ENCODE measurements around the gene SEL1L3.
"Not testable (repeated sequence)": the region's sequence is repeated elsewhere in the genome, so short reads cannot be mapped to it uniquely, and the experiment has no call there.

The SEL1L3 gene

GRCh38 chr4:25862411-25863346 is at the start of gene SEL1L3:
Gene SEL1L3, minus strand, starts transcription at chr4:25862988. Its CDS starts 152 bp downstream, at chr4:25862836.
- Histone ChIP-seq H3K4me3 (ENCODE audit: low read depth in 1 of 5, low read length in 5 of 5) (peak within 1 kb of the TSS; percentile 49 to 69 (median 64)), H3K4me1 (ENCODE audit: control insufficient read depth in 5 of 5, insufficient read depth in 5 of 5, low read length in 5 of 5) (peaks cover 2 to 45% (median 28%) of the 10 kb centered on the region in 5 donors), H3K36me3 (ENCODE audit: control insufficient read depth in 5 of 5, insufficient read depth in 5 of 5, low read length in 5 of 5) (no peaks in the 10 kb centered on the region), H3K9me3 (ENCODE audit: control insufficient read depth in 5 of 5, low read length in 5 of 5) (no peaks in the 10 kb centered on the region), H3K27ac (ENCODE audit: low read depth, low read length) (peak within 1 kb of the TSS; percentile 54), H3K9ac (ENCODE audit: low read length in 5 of 5) (peak within 1 kb of the TSS in 4 of 5 donors; percentile 19 to 74 (median 46)), H3K27me3 (ENCODE audit: control insufficient read depth in 5 of 5, insufficient read depth in 4 of 5, low read length in 5 of 5) (peaks cover 0 to 4% (median 0%) of the 10 kb centered on the region in 5 donors)

DNA sequence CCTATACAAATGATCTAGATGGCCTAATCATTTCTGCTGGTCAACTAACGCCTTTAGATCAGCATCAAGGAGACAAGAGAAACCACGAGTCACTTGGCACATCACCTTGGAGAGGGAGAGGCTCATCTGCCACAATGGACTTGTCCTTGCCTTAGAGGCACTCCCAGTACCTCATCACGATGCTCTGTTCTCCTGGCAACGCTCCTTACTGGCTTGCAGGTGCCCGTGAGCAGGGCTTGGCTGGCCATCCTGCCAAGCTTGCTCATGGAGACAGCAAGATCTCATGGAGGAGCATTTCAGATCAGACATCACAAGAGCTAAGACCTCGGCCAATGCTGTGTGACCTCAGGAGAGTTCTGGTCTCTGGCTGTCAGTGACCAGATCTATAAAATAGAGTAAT is 48.6 kb upstream of the SEL1L3 start:
- Histone ChIP-seq H3K4me1 (ENCODE audit: control insufficient read depth in 5 of 5, insufficient read depth in 5 of 5, low read length in 5 of 5) (peaks cover 4 to 27% (median 23%) of the 10 kb centered on the region in 5 donors), H3K4me3 (ENCODE audit: low read depth in 1 of 5, low read length in 5 of 5) (no peak overlapping the region), H3K27me3 (ENCODE audit: control insufficient read depth in 5 of 5, insufficient read depth in 4 of 5, low read length in 5 of 5) (peaks cover 0 to 2% (median 0%) of the 10 kb centered on the region in 5 donors), H3K9ac (ENCODE audit: low read length in 5 of 5) (no peak overlapping the region), H3K27ac (ENCODE audit: low read depth, low read length) (no peak overlapping the region), H3K9me3 (ENCODE audit: control insufficient read depth in 5 of 5, low read length in 5 of 5) (no peaks in the 10 kb centered on the region), H3K36me3 (ENCODE audit: control insufficient read depth in 5 of 5, insufficient read depth in 5 of 5, low read length in 5 of 5) (no peaks in the 10 kb centered on the region)

- Histone ChIP-seq H3K27ac (ENCODE audit: low read depth, low read length) (no peak overlapping the region), H3K4me1 (ENCODE audit: control insufficient read depth in 5 of 5, insufficient read depth in 5 of 5, low read length in 5 of 5) (peaks cover 0 to 6% (median 6%) of the 10 kb centered on the region in 5 donors), H3K4me3 (ENCODE audit: low read depth in 1 of 5, low read length in 5 of 5) (no peak overlapping the region), H3K9me3 (ENCODE audit: control insufficient read depth in 5 of 5, low read length in 5 of 5) (no peaks in the 10 kb centered on the region), H3K36me3 (ENCODE audit: control insufficient read depth in 5 of 5, insufficient read depth in 5 of 5, low read length in 5 of 5) (no peaks in the 10 kb centered on the region), H3K9ac (ENCODE audit: low read length in 5 of 5) (no peak overlapping the region), H3K27me3 (ENCODE audit: control insufficient read depth in 5 of 5, insufficient read depth in 4 of 5, low read length in 5 of 5) (peaks cover 0 to 2% (median 0%) of the 10 kb centered on the region in 5 donors)
Observed at GRCh38 chr4:25908491-25908901, 45.7 kb upstream of the SEL1L3 start.

DNA sequence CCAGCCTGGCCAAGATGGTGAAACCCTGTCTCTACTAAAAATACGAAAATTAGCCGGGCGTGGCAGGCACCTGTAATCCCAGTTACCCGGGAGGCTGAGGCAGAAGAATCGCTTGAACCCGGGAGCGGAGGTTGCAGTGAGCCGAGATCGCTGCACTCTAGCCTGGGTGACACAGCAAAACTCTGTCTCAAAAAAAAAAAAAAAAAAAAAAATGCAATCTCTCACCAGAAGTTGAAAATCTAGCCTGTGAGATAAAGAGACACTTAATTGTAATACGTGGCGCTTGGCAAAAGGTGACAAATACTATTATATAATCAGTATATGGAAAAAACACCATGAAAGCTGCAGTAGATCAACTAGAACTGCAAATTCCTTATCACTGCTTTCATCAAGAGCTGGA is 43.3 kb upstream of the SEL1L3 start:
- not testable (repeated sequence) for H3K9me3 ChIP-seq (ENCODE audit: control insufficient read depth in 5 of 5, low read length in 5 of 5); H3K9ac ChIP-seq (ENCODE audit: low read length in 5 of 5); H3K27me3 ChIP-seq (ENCODE audit: control insufficient read depth in 5 of 5, insufficient read depth in 4 of 5, low read length in 5 of 5); H3K36me3 ChIP-seq (ENCODE audit: control insufficient read depth in 5 of 5, insufficient read depth in 5 of 5, low read length in 5 of 5); H3K27ac ChIP-seq (ENCODE audit: low read depth, low read length); H3K4me1 ChIP-seq (ENCODE audit: control insufficient read depth in 5 of 5, insufficient read depth in 5 of 5, low read length in 5 of 5); H3K4me3 ChIP-seq (ENCODE audit: low read depth in 1 of 5, low read length in 5 of 5)

- Histone ChIP-seq H3K4me1 (ENCODE audit: control insufficient read depth in 5 of 5, insufficient read depth in 5 of 5, low read length in 5 of 5) (no peaks in the 10 kb centered on the region), H3K27me3 (ENCODE audit: control insufficient read depth in 5 of 5, insufficient read depth in 4 of 5, low read length in 5 of 5) (peaks cover 0 to 2% (median 0%) of the 10 kb centered on the region in 5 donors), H3K36me3 (ENCODE audit: control insufficient read depth in 5 of 5, insufficient read depth in 5 of 5, low read length in 5 of 5) (no peaks in the 10 kb centered on the region), H3K9ac (ENCODE audit: low read length in 5 of 5) (no peak overlapping the region), H3K9me3 (ENCODE audit: control insufficient read depth in 5 of 5, low read length in 5 of 5) (no peaks in the 10 kb centered on the region), H3K27ac (ENCODE audit: low read depth, low read length) (no peak overlapping the region), H3K4me3 (ENCODE audit: low read depth in 1 of 5, low read length in 5 of 5) (no peak overlapping the region)
Observed at GRCh38 chr4:25905371-25905770, 42.6 kb upstream of the SEL1L3 start.

DNA sequence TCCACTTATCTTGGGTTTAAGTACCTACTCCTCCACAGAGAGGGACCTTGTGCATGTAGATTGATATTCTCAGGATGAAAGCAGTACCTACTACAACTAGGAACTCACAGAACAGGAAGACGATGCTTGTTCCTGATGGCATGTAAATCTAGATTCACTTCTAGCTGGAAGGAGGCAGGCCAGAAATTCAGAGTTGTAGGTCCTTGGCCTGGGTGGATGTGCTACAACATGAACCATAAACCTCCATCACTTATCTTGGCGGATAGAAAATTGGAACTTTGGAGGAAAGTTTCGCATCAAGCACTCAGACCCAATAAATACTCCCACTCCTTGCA is 41.9 kb upstream of the SEL1L3 start:
- no peaks in the 10 kb centered on the region for H3K9me3 ChIP-seq (ENCODE audit: control insufficient read depth in 5 of 5, low read length in 5 of 5)
- no peaks in the 10 kb centered on the region for H3K36me3 ChIP-seq (ENCODE audit: control insufficient read depth in 5 of 5, insufficient read depth in 5 of 5, low read length in 5 of 5)
- H3K27me3 ChIP-seq (ENCODE audit: control insufficient read depth in 5 of 5, insufficient read depth in 4 of 5, low read length in 5 of 5) = peaks cover 0 to 2% (median 0%) of the 10 kb centered on the region in 5 donors
- no peak overlapping the region for H3K9ac ChIP-seq (ENCODE audit: low read length in 5 of 5)
- no peaks in the 10 kb centered on the region for H3K4me1 ChIP-seq (ENCODE audit: control insufficient read depth in 5 of 5, insufficient read depth in 5 of 5, low read length in 5 of 5)
- H3K27ac ChIP-seq (ENCODE audit: low read depth, low read length) = no peak overlapping the region
- H3K4me3 ChIP-seq (ENCODE audit: low read depth in 1 of 5, low read length in 5 of 5) = no peak overlapping the region

GRCh38 chr4:25903900-25904747 is 41.3 kb upstream of the SEL1L3 start:
- no peak overlapping the region for H3K27ac ChIP-seq (ENCODE audit: low read depth, low read length)
- H3K4me1 ChIP-seq (ENCODE audit: control insufficient read depth in 5 of 5, insufficient read depth in 5 of 5, low read length in 5 of 5) = no peaks in the 10 kb centered on the region
- H3K4me3 ChIP-seq (ENCODE audit: low read depth in 1 of 5, low read length in 5 of 5) = no peak overlapping the region
- H3K36me3 ChIP-seq (ENCODE audit: control insufficient read depth in 5 of 5, insufficient read depth in 5 of 5, low read length in 5 of 5) = no peaks in the 10 kb centered on the region
- no peak overlapping the region for H3K9ac ChIP-seq (ENCODE audit: low read length in 5 of 5)
- H3K27me3 ChIP-seq (ENCODE audit: control insufficient read depth in 5 of 5, insufficient read depth in 4 of 5, low read length in 5 of 5) = peaks cover 0 to 2% (median 0%) of the 10 kb centered on the region in 5 donors
- H3K9me3 ChIP-seq (ENCODE audit: control insufficient read depth in 5 of 5, low read length in 5 of 5) = no peaks in the 10 kb centered on the region

GRCh38 chr4:25901030-25901430 is 38.2 kb upstream of the SEL1L3 start:
- no peaks in the 10 kb centered on the region for H3K36me3 ChIP-seq (ENCODE audit: control insufficient read depth in 5 of 5, insufficient read depth in 5 of 5, low read length in 5 of 5)
- no peaks in the 10 kb centered on the region for H3K27me3 ChIP-seq (ENCODE audit: control insufficient read depth in 5 of 5, insufficient read depth in 4 of 5, low read length in 5 of 5)
- H3K9ac ChIP-seq (ENCODE audit: low read length in 5 of 5) = no peak overlapping the region
- no peak overlapping the region for H3K4me3 ChIP-seq (ENCODE audit: low read depth in 1 of 5, low read length in 5 of 5)
- H3K9me3 ChIP-seq (ENCODE audit: control insufficient read depth in 5 of 5, low read length in 5 of 5) = no peaks in the 10 kb centered on the region
- H3K4me1 ChIP-seq (ENCODE audit: control insufficient read depth in 5 of 5, insufficient read depth in 5 of 5, low read length in 5 of 5) = no peaks in the 10 kb centered on the region
- no peak overlapping the region for H3K27ac ChIP-seq (ENCODE audit: low read depth, low read length)

DNA sequence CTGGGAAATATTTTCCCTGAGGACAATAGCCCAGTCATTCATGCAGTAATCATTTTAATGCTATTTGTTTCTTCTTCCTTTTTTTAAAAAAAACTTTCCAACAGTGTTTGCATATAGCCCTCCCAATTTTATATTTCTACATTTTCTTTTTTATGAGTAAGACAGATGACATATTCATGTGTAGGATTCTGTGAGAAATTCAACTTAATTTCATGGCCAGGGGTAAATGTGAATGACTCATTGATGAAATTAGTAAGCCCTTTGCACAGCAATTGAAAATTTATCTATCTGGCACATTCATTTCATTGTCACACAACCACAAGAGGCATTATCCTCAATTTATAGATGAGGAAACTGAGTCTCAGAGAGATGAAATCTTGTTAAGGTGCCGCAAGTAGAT is 37.5 kb upstream of the SEL1L3 start:
- no peak overlapping the region for H3K9ac ChIP-seq (ENCODE audit: low read length in 5 of 5)
- H3K27ac ChIP-seq (ENCODE audit: low read depth, low read length) = no peak overlapping the region
- no peak overlapping the region for H3K4me3 ChIP-seq (ENCODE audit: low read depth in 1 of 5, low read length in 5 of 5)
- no peaks in the 10 kb centered on the region for H3K9me3 ChIP-seq (ENCODE audit: control insufficient read depth in 5 of 5, low read length in 5 of 5)
- no peaks in the 10 kb centered on the region for H3K27me3 ChIP-seq (ENCODE audit: control insufficient read depth in 5 of 5, insufficient read depth in 4 of 5, low read length in 5 of 5)
- no peaks in the 10 kb centered on the region for H3K36me3 ChIP-seq (ENCODE audit: control insufficient read depth in 5 of 5, insufficient read depth in 5 of 5, low read length in 5 of 5)
- no peaks in the 10 kb centered on the region for H3K4me1 ChIP-seq (ENCODE audit: control insufficient read depth in 5 of 5, insufficient read depth in 5 of 5, low read length in 5 of 5)
